MM.1S (cell line): ENCODE data around the gene PAFAH1B2.

Source experiments
- CTCF ChIP-seq: fragments of 300-600 bp; sonication (generic); IDR thresholded peaks from 2 replicates; pipeline ENCODE4 v1.5.1; 2016; ENCODE audit warnings: antibody characterized with exemption, low read length, mixed read lengths
- EZH2 ChIP-seq: fragments of 300-600 bp; sonication (generic); optimal IDR thresholded peaks from 2 replicates; pipeline ENCODE3; 2017; ENCODE audit warnings: low read depth, mild to moderate bottlenecking, antibody characterized with exemption, low read length, mixed read lengths

DNA sequence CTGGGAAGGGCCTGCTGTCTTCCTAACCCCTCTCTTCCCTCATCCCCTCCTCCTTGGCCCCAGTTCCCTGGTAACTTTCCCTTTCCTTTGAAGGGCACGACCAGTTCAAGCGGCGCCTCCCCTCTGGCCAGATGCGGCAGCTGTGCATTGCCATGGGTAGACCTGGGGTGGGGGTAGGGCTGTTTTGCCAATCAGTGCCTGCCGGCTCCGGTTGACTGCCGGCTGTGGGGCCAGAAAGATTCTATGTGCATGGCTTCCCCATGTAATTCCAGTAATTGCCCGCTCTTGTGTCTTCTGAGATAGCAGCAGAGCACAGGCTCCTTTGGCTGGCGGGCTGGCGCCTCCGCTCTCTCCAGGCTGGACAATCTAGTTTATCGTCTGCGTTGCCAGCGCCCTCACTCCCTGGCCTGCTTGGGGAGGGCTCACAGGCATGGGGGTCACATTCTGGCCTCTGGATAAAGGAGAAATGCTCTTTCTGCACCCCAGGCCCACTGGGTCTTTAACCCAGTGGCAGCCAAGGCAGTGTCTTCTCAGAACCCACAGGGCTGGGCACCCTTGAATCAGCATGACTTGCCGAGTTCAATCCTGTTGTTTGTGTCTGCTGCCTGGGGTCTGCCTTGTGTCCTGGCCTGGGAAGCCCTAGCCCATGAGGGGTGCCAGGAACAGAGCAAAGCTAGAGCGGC, 43.9 kb downstream of the PAFAH1B2 start:
- no peak for TF ChIP-seq CTCF
- TF ChIP-seq EZH2 = no peak
